Activated CD8-positive, alpha-beta T cell treated with anti-CD3 and anti-CD28 coated beads for 36 hours (primary cell): ENCODE measurements around the gene AHCYL2. TPM values are rescaled to one million over a fixed set of nuclear protein-coding genes. Genes with fewer than 3 reads are reported as not detected.

ENCODE experiments used
- ATAC-seq: fragments of 200-7000 bp; cut with Tn5 transposase; one replicate; pipeline ENCODE4 v1.10.0; 2021; ENCODE audit warnings: mild to moderate bottlenecking, moderate library complexity
- CTCF ChIA-PET: fragments of 350-600 bp; sonication (Branson Sonifier 250); formaldehyde crosslinking; loops from one replicate; lab custom pipeline; 2021; ENCODE audit warnings: antibody characterized with exemption; lab: Charles Lee
- POLR2A ChIA-PET: fragments of 350-600 bp; sonication (Branson Sonifier 250); formaldehyde crosslinking; loops from one replicate; lab custom pipeline; 2021; ENCODE audit warnings: antibody characterized with exemption; lab: Charles Lee
- DNase-seq: peaks from one replicate; pipeline ENCODE4 v3.0.0-alpha.2; 2020
- H3K27ac Mint-ChIP-seq: one replicate; pipeline ENCODE4 v1.8.0; 2021; ENCODE audit warnings: mild to moderate bottlenecking, mixed read lengths
- H3K27me3 Mint-ChIP-seq: one replicate; pipeline ENCODE4 v1.8.0; 2021; ENCODE audit warnings: mixed read lengths
- H3K36me3 Mint-ChIP-seq: one replicate; pipeline ENCODE4 v1.8.0; 2021; ENCODE audit warnings: low read depth, mixed read lengths
- H3K4me1 Mint-ChIP-seq: one replicate; pipeline ENCODE4 v1.8.0; 2021; ENCODE audit warnings: low read depth, mixed read lengths
- H3K4me3 Mint-ChIP-seq: one replicate; pipeline ENCODE4 v1.8.0; 2021; ENCODE audit warnings: mild to moderate bottlenecking, moderate library complexity, mixed read lengths
- H3K9me3 Mint-ChIP-seq: one replicate; pipeline ENCODE4 v1.8.0; 2021; ENCODE audit warnings: mixed read lengths
- CTCF ChIP-seq: fragments of 200-600 bp; IDR thresholded peaks from one replicate; pipeline ENCODE4 v1.8.0; 2022; ENCODE audit warnings: antibody characterized with exemption, mild to moderate bottlenecking
- intact Hi-C: fragments of 100-400 bp; cut with micrococcal nuclease; formaldehyde crosslinking; loops from one replicate; pipeline ENCODE4 v1.10.0; 2022
- total RNA-seq, 2 experiments: library from RNA; stranded (reverse); gene quantifications; one replicate each; pipeline ENCODE4 v1.2.3, GENCODE V29; 2021

The AHCYL2 gene
- total RNA-seq, 2 experiments from 2014 or later, result 8.1 to 9.6 TPM

- Mint-ChIP-seq H3K36me3 (no peaks in the 10 kb centered on the region), H3K4me1 (peaks cover 5% of the 10 kb centered on the region), H3K9me3 (no peaks in the 10 kb centered on the region), H3K4me3 (no peak overlapping the region), H3K27ac (no peak overlapping the region), H3K27me3 (peaks cover 44% of the 10 kb centered on the region)
- ChIA-PET CTCF (interaction anchor here (0.7 to 5.6 kb wide), 7 partner anchors 9 to 100 kb away, joined by 3 to 18 read pairs (median 4); no protein-coding TSS in a partner anchor), POLR2A (no interaction called here)
- ATAC-seq, result no peak
- DNase-seq, result no peak
- no peak for TF ChIP-seq CTCF
- intact Hi-C loops, result no loop called here
These were observed 33.6 kb upstream of the AHCYL2 start for GRCh38 chr7:129191272-129191671.

DNA sequence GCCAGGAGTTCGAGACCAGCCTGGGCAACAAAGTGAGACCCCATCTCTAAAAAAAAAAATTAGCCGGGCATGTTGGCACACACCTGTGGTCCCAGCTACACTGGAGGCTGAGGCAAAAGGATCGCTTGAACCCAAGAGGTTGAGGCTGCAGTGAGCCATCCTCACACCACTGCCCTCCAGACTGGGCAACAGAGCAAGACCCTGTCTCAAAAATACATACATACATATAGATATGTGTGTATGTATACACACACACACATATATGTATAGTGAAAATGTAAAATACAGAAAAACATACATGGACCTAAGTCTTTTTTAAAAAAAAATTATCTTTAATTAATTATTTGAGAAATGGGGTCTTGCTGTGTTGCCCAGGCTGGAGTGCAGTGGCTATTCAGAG lies 30.9 kb upstream of the AHCYL2 start:
- ChIA-PET POLR2A (interaction anchor here (0.7 kb wide), 1 partner anchor 24 kb away, joined by 3 read pairs; no protein-coding TSS in a partner anchor), CTCF (interaction anchor here (0.8 to 5.6 kb wide), 6 partner anchors 14 to 30 kb away, joined by 4 to 18 read pairs (median 4); no protein-coding TSS in a partner anchor)
- H3K4me1 Mint-ChIP-seq, result peaks cover 3% of the 10 kb centered on the region
- H3K9me3 Mint-ChIP-seq, result no peaks in the 10 kb centered on the region
- TF ChIP-seq CTCF, result no peak
- H3K27me3 Mint-ChIP-seq, result peaks cover 35% of the 10 kb centered on the region
- no peak overlapping the region for H3K27ac Mint-ChIP-seq
- intact Hi-C loops, result no loop called here
- DNase-seq (no peak), ATAC-seq (no peak)
- no peak overlapping the region for H3K4me3 Mint-ChIP-seq
- no peaks in the 10 kb centered on the region for H3K36me3 Mint-ChIP-seq

DNA sequence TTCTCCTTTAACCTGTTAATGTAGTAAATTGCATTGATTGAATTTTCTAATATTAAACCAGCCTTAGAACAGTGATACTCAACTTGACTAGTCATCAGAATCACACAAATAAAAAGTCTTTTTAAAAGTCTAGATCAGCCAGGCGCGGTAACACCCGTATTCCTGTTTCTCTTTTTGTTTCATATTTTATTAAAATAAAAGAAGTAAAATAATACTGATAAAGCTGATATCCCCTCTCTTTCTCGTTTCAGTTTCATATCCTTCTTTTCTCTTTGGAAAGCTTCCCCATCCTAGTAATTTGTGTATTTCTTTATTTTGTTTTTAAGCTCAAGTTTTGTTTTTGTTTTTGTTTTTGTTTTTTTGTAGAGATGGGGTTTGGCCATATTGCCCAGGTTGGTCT lies 27.1 kb upstream of the AHCYL2 start:
- TF ChIP-seq CTCF, result no peak
- POLR2A ChIA-PET, result interaction anchor here (1.0 to 1.2 kb wide), 2 partner anchors 9 to 28 kb away, joined by 3 read pairs; no protein-coding TSS in a partner anchor
- ATAC-seq, result no peak
- Mint-ChIP-seq H3K4me3 (no peak overlapping the region), H3K36me3 (no peaks in the 10 kb centered on the region), H3K9me3 (no peaks in the 10 kb centered on the region), H3K27me3 (peaks cover 4% of the 10 kb centered on the region), H3K27ac (no peak overlapping the region), H3K4me1 (no peaks in the 10 kb centered on the region)
- intact Hi-C loops, result no loop called here
- DNase-seq, result no peak
- CTCF ChIA-PET, result interaction anchor here (0.6 to 1.5 kb wide), 4 partner anchors 21 to 106 kb away, joined by 3 to 10 read pairs (median 6); no protein-coding TSS in a partner anchor

DNA sequence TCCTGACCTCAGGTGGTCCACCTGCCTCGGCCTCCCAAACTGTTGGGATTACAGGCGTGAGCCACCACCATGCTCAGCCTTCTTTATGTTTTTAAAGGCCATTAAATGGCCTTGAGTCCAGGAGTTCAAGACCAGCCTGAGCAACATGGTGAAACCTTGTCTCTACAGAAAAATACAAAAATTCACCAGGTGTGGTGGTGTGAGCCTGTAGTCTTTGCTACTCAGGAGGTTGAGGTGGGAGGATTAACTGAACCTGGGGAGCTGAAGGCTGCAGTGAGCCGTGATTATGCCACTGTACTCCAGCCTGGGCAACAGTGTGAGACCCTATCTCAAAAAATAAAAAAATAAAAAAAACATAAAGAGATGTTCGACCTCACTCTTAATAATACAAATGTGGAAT lies 25.4 kb upstream of the AHCYL2 start:
- Mint-ChIP-seq H3K27me3 (peaks cover 2% of the 10 kb centered on the region), H3K4me1 (no peaks in the 10 kb centered on the region), H3K27ac (no peak overlapping the region), H3K4me3 (no peak overlapping the region), H3K36me3 (no peaks in the 10 kb centered on the region), H3K9me3 (no peaks in the 10 kb centered on the region)
- DNase-seq (no peak), ATAC-seq (no peak)
- TF ChIP-seq CTCF, result no peak
- ChIA-PET CTCF (interaction anchor here (1.6 to 1.7 kb wide), 3 partner anchors 11 to 72 kb away, joined by 3 to 11 read pairs (median 5); no protein-coding TSS in a partner anchor), POLR2A (no interaction called here)
- intact Hi-C loops, result no loop called here

- intact Hi-C loops, result no loop called here
- peaks cover 2% of the 10 kb centered on the region for H3K27me3 Mint-ChIP-seq
- no peaks in the 10 kb centered on the region for H3K4me1 Mint-ChIP-seq
- no peak overlapping the region for H3K27ac Mint-ChIP-seq
- ATAC-seq, result no peak
- H3K36me3 Mint-ChIP-seq, result no peaks in the 10 kb centered on the region
- POLR2A ChIA-PET, result no interaction called here
- no peak overlapping the region for H3K4me3 Mint-ChIP-seq
- no peak for DNase-seq
- no peaks in the 10 kb centered on the region for H3K9me3 Mint-ChIP-seq
- CTCF ChIA-PET, result interaction anchor here (1.0 to 1.1 kb wide), 2 partner anchors 70 to 110 kb away, joined by 3 read pairs; no protein-coding TSS in a partner anchor
- TF ChIP-seq CTCF, result no peak
These were observed 22.6 kb upstream of the AHCYL2 start for GRCh38 chr7:129202058-129202777.
